ENCODE measurements around the gene SYNE3. TPM values are rescaled to one million over a fixed set of nuclear protein-coding genes. Genes with fewer than 3 reads are reported as not detected.
A peak's percentile ranks its signal among the peaks of the same experiment; 100 is the strongest.

The SYNE3 gene
- total RNA-seq, 4 donors from 2014 or later: 46.9 to 109 (median 88.6) TPM

GRCh38 chr14:95483309-95484165 is 32.9 kb downstream of the SYNE3 start:
- ATAC-seq (ENCODE audit: low FRiP score): peak; percentile 90
- peak; percentile 67 for DNase-seq (ENCODE audit: low spot score)
- no peak for TF ChIP-seq CTCF (IDR thresholded peaks at IDR 0.05)

- ATAC-seq (ENCODE audit: low FRiP score) (no peak), DNase-seq (ENCODE audit: low spot score) (no peak)
- no peak for TF ChIP-seq CTCF (IDR thresholded peaks at IDR 0.05)
These were observed 33.7 kb downstream of the SYNE3 start for GRCh38 chr14:95482627-95483308.

GRCh38 chr14:95481391-95482022 is 34.9 kb downstream of the SYNE3 start:
- ATAC-seq (ENCODE audit: low FRiP score) (no peak), DNase-seq (ENCODE audit: low spot score) (no peak)
- no peak for TF ChIP-seq CTCF (IDR thresholded peaks at IDR 0.05)

- TF ChIP-seq CTCF (IDR thresholded peaks at IDR 0.05): no peak
- DNase-seq (ENCODE audit: low spot score): no peak
- no peak for ATAC-seq (ENCODE audit: low FRiP score)
These were observed 35.6 kb downstream of the SYNE3 start for GRCh38 chr14:95480887-95481226.

- peak; percentile 66 for ATAC-seq (ENCODE audit: low FRiP score)
- DNase-seq (ENCODE audit: low spot score): no peak
- TF ChIP-seq CTCF (IDR thresholded peaks at IDR 0.05): no peak
These were observed 36.2 kb downstream of the SYNE3 start for GRCh38 chr14:95480109-95480886.

- DNase-seq (ENCODE audit: low spot score) (no peak), ATAC-seq (ENCODE audit: low FRiP score) (no peak)
- no peak for TF ChIP-seq CTCF (IDR thresholded peaks at IDR 0.05)
These were observed 37.0 kb downstream of the SYNE3 start for GRCh38 chr14:95479494-95479893.

Measured in omental fat pad (tissue), 4 donors.